GM12878 (cell line): Measurements from ENCODE around the gene CASS4. TPM values are rescaled to one million over a fixed set of nuclear protein-coding genes. Genes with fewer than 3 reads are reported as not detected.

ENCODE experiments used
- ASH2L ChIP-seq: fragments of 300-600, 200-600 bp; sonication (generic); IDR thresholded peaks from 2 replicates; pipeline ENCODE4 v1.6.1; 2017; ENCODE audit warnings: low read depth, mild to moderate bottlenecking, borderline replicate concordance
- CHD1 ChIP-seq: IDR thresholded peaks from 2 replicates; pipeline ENCODE4 v1.6.1; 2012; ENCODE audit warnings: low read depth, low read length, improper control_type of control experiment
- RELA ChIP-seq: fragments of 450-650 bp; IDR thresholded peaks from 2 replicates; pipeline ENCODE4 v1.8.0; 2014; ENCODE audit warnings: borderline replicate concordance; ENCODE audit not compliant: partially characterized antibody
- TCF3 ChIP-seq: IDR thresholded peaks from 2 replicates; pipeline ENCODE4 v1.6.1; 2012; ENCODE audit warnings: low read depth, mild to moderate bottlenecking, low read length, borderline replicate concordance; ENCODE audit not compliant: insufficient read depth
- YY1 ChIP-seq: IDR thresholded peaks from 2 replicates; pipeline ENCODE4 v1.6.1; 2011; ENCODE audit warnings: low read depth, mild to moderate bottlenecking, low read length
- polyA plus RNA-seq, 11 experiments: library from polyadenylated mRNA; depleted of rRNA in 4 of 11; unstranded in 6 of 11; stranded (reverse) in 5 of 11; fragments of >200 nt; fragmentation: Nextera tagmentation in 4 of 11; fragmentation: Illumina TruSeq in 1 of 11; extraction: Ambion mirVana in 4 of 11; extraction: Trizol in 1 of 11; gene quantifications; 1 replicate in 1 of 11; 2 replicates in 10 of 11; pipeline versions ENCODE4 v1.2.1 to v1.2.3, GENCODE V29; 2011 to 2016; ENCODE audit warnings: inconsistent platforms in 2 of 11, missing spikeins in 2 of 11, low read depth in 1 of 11
- total RNA-seq, 4 experiments: library from RNA; depleted of rRNA in 3 of 4; stranded (reverse); fragments of >200 nt in 3 of 4; fragmentation: Illumina TruSeq in 1 of 4; extraction: Trizol in 1 of 4; gene quantifications; 2 replicates each; pipeline versions ENCODE4 v1.2.1 to v1.2.3, GENCODE V29; 2013 to 2021
- TF ChIP-seq, protein P1 (sequence below): fragments of 450-650 bp; IDR thresholded peaks from 2 replicates; pipeline ENCODE4 v1.6.1; 2018; ENCODE audit warnings: mild to moderate bottlenecking, low read depth, moderate library complexity; ENCODE audit not compliant: partially characterized antibody
- TF ChIP-seq, protein P2 (sequence below): fragments of 450-650 bp; IDR thresholded peaks from 2 replicates; pipeline ENCODE4 v1.6.1; 2017; ENCODE audit warnings: low read depth, mild to moderate bottlenecking, moderate library complexity
- TF ChIP-seq, protein P3 (sequence below), 3 experiments: IDR thresholded peaks in 2 of 3; conservative IDR thresholded peaks in 1 of 3; 2 replicates each; pipeline ENCODE4 v1.5.1; 2011; ENCODE audit warnings: low read depth in 3 of 3, low read length in 3 of 3, mild to moderate bottlenecking in 3 of 3, control low read depth in 2 of 3, moderate library complexity in 2 of 3, inconsistent platforms in 1 of 3, mixed read lengths in 1 of 3; ENCODE audit not compliant: control insufficient read depth in 2 of 3, insufficient read depth in 1 of 3; ENCODE audit errors: extremely low read depth in 1 of 3
- TF ChIP-seq, protein P4 (sequence below): fragments of 450-650 bp; IDR thresholded peaks from 2 replicates; pipeline ENCODE4 v1.6.1; 2016; ENCODE audit warnings: mild to moderate bottlenecking
- TF ChIP-seq, protein P5 (sequence below): fragments of 150-350 bp; IDR thresholded peaks from 2 replicates; pipeline ENCODE4 v1.6.1; 2016; ENCODE audit warnings: low read depth, low read length

Gene CASS4
- total and polyA plus RNA-seq, 10 of the 15 experiments (the other 5 are each of a cell fraction or from before 2014, with no cell fraction given): 0.04 to 0.24 (median 0.11) TPM; not detected in 1

DNA sequence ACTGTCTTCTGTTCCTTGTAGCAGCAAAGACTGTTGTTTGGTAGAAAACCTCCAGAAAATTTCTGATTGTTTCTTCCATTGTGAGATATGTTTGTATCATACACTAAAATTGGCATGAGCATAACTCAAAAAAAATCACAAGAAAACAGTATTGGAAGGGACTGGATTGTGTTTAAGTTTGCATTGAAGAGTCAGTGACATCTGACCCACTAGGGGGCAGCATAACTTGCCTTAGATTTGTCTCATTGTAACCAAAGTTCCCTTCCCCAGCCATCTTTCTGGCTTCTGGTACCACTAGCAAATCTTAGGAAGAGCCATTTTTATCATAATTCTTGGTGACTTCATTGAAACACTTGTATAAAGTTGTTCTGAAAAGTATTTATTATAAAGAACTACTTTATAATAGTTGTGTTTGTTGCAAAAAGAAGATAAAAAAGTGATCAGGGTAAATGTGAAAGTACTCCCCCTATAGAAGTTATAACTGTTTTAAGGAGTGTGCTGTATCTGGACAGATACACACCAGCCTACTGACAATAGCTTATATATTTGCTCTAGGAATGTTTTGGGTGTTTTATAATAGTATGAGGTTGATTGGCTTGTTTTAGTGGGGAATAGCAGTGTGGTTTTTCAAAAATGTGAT, 11.9 kb upstream of the CASS4 start (continued):
- TF ChIP-seq, protein P1, sequence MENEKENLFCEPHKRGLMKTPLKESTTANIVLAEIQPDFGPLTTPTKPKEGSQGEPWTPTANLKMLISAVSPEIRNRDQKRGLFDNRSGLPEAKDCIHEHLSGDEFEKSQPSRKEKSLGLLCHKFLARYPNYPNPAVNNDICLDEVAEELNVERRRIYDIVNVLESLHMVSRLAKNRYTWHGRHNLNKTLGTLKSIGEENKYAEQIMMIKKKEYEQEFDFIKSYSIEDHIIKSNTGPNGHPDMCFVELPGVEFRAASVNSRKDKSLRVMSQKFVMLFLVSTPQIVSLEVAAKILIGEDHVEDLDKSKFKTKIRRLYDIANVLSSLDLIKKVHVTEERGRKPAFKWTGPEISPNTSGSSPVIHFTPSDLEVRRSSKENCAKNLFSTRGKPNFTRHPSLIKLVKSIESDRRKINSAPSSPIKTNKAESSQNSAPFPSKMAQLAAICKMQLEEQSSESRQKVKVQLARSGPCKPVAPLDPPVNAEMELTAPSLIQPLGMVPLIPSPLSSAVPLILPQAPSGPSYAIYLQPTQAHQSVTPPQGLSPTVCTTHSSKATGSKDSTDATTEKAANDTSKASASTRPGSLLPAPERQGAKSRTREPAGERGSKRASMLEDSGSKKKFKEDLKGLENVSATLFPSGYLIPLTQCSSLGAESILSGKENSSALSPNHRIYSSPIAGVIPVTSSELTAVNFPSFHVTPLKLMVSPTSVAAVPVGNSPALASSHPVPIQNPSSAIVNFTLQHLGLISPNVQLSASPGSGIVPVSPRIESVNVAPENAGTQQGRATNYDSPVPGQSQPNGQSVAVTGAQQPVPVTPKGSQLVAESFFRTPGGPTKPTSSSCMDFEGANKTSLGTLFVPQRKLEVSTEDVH: no peak
- TF ChIP-seq, protein P2, sequence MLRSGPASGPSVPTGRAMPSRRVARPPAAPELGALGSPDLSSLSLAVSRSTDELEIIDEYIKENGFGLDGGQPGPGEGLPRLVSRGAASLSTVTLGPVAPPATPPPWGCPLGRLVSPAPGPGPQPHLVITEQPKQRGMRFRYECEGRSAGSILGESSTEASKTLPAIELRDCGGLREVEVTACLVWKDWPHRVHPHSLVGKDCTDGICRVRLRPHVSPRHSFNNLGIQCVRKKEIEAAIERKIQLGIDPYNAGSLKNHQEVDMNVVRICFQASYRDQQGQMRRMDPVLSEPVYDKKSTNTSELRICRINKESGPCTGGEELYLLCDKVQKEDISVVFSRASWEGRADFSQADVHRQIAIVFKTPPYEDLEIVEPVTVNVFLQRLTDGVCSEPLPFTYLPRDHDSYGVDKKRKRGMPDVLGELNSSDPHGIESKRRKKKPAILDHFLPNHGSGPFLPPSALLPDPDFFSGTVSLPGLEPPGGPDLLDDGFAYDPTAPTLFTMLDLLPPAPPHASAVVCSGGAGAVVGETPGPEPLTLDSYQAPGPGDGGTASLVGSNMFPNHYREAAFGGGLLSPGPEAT: no peak
- TF ChIP-seq ASH2L: no peak
- TF ChIP-seq, protein P3, sequence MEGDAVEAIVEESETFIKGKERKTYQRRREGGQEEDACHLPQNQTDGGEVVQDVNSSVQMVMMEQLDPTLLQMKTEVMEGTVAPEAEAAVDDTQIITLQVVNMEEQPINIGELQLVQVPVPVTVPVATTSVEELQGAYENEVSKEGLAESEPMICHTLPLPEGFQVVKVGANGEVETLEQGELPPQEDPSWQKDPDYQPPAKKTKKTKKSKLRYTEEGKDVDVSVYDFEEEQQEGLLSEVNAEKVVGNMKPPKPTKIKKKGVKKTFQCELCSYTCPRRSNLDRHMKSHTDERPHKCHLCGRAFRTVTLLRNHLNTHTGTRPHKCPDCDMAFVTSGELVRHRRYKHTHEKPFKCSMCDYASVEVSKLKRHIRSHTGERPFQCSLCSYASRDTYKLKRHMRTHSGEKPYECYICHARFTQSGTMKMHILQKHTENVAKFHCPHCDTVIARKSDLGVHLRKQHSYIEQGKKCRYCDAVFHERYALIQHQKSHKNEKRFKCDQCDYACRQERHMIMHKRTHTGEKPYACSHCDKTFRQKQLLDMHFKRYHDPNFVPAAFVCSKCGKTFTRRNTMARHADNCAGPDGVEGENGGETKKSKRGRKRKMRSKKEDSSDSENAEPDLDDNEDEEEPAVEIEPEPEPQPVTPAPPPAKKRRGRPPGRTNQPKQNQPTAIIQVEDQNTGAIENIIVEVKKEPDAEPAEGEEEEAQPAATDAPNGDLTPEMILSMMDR (IDR thresholded peaks at IDR 0.05 in 2 of 3, conservative IDR thresholded peaks at IDR 0.05 in 1 of 3; ENCODE audit: control insufficient read depth in 2 of 3, extremely low read depth in 1 of 3, insufficient read depth in 1 of 3, low read depth in 3 of 3, low read length in 3 of 3): peak; percentile 75 to 81 (median 78)
- no peak for TF ChIP-seq TCF3
- TF ChIP-seq, protein P4, sequence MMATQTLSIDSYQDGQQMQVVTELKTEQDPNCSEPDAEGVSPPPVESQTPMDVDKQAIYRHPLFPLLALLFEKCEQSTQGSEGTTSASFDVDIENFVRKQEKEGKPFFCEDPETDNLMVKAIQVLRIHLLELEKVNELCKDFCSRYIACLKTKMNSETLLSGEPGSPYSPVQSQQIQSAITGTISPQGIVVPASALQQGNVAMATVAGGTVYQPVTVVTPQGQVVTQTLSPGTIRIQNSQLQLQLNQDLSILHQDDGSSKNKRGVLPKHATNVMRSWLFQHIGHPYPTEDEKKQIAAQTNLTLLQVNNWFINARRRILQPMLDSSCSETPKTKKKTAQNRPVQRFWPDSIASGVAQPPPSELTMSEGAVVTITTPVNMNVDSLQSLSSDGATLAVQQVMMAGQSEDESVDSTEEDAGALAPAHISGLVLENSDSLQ: 0 out of 2 replicates have a peak, but pooled peaks have one; percentile 19
- TF ChIP-seq, protein P5, sequence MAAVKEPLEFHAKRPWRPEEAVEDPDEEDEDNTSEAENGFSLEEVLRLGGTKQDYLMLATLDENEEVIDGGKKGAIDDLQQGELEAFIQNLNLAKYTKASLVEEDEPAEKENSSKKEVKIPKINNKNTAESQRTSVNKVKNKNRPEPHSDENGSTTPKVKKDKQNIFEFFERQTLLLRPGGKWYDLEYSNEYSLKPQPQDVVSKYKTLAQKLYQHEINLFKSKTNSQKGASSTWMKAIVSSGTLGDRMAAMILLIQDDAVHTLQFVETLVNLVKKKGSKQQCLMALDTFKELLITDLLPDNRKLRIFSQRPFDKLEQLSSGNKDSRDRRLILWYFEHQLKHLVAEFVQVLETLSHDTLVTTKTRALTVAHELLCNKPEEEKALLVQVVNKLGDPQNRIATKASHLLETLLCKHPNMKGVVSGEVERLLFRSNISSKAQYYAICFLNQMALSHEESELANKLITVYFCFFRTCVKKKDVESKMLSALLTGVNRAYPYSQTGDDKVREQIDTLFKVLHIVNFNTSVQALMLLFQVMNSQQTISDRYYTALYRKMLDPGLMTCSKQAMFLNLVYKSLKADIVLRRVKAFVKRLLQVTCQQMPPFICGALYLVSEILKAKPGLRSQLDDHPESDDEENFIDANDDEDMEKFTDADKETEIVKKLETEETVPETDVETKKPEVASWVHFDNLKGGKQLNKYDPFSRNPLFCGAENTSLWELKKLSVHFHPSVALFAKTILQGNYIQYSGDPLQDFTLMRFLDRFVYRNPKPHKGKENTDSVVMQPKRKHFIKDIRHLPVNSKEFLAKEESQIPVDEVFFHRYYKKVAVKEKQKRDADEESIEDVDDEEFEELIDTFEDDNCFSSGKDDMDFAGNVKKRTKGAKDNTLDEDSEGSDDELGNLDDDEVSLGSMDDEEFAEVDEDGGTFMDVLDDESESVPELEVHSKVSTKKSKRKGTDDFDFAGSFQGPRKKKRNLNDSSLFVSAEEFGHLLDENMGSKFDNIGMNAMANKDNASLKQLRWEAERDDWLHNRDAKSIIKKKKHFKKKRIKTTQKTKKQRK: no peak
- no peak for TF ChIP-seq CHD1
- TF ChIP-seq YY1: peak; percentile 66; the same call in 1 of the 2 replicates
- TF ChIP-seq RELA: no peak
